C1 segment of cervical spinal cord (tissue), 14 donors: ENCODE data around the gene DGCR2.
A peak's percentile ranks its signal among the peaks of the same experiment; 100 is the strongest.
"Not testable (repeated sequence)": the region's sequence is repeated elsewhere in the genome, so short reads cannot be mapped to it uniquely, and the experiment has no call there.

Source experiments
- DNase-seq, 14 donors: peaks; one replicate each; lab custom pipeline; 2025; lab: John Stamatoyannopoulos, UW

DGCR2 gene

DNA sequence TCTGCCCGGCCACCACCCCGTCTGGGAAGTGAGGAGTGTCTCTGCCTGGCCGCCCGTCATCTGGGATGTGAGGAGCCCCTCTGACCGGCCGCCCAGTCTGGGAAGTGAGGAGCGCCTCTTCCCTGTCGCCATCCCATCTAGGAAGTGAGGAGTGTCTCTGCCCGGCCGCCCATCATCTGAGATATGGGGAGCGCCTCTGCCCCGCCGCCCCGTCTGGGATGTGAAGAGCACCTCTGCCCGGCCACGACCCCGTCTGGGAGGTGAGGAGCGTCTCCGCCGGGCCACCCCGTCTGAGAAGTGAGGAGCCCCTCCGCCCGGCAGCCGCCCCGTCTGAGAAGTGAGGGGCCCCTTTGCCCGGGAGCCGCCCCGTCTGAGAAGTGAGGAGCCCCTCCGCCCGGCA is 38.1 kb downstream of the DGCR2 start:
- DNase-seq: not testable (repeated sequence)

DNA sequence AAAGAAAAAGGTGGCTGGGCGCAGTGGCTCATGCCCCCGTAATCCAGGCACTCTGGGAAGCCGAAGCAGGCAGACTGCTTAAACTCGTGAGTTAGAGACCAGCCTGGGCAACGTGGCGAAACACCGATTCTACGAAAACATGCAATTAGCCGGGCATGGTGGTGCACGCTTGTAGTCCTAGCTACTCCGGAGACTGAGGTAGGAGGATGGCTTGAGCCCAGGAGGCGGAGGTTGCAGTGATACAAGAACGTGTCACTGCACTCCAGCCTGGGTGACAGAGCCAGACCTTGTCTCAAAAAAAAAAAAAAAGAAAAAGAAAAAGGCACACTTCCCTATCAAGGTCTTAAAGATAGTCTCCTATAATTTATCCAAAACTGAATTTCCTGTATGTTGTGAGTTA is 39.4 kb downstream of the DGCR2 start:
- no peak for DNase-seq

DNA sequence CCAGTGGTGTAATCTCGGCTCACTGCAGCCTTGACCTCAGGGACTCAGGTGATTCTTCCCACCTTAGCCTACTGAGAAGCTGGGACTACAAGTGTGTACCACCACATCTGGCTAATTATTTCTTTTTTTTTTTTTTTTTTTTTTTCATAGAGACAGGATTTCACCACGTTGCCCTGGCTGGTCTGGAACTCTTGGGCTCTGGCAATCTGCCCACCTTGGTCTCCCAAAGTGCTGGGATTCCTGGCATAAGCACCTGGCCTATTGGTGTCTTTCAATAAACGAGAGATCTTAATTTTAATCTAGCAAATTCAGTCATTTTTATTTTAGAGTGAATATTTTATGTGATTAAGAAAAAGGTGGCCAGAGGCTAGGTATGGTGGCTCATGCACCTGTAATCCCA is 40.1 kb downstream of the DGCR2 start:
- no peak for DNase-seq

DNA sequence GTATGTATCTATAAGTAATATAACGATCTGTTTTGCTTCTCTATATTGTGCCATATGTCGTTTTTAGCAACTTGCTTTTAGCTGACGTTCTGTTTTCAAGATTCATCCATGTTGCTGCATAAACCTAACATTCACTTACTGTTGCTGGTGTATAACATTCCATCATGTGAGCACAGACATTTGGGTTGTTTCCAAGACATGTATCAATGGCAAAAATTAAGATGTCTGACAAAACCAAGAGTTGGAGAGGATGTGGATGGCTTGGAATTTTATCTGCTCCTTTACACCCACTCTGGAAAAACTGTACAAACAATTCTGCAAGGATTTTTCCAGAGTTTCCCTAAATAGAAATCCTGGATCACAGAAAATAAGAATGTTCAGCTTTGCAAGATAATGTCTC is 40.9 kb downstream of the DGCR2 start:
- DNase-seq: no peak

DNA sequence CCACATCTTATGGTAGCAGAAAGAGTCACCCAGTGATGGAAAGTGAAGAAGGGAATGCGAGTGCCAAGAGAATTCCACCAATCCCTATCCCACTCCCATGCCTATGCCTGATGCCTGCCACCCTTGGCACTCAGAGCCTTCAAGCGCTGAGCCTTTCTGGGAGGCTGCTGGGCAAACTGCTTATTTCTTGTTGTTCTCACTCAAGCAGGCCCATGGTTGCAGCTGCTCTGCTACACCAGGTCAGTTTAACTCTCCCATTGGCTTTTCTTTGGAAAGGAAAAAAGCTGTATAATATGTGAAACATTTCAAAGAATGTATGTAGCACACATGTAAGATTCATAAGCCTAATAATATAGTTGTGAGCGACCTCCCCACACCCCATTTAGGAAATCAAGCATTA is 41.4 kb downstream of the DGCR2 start:
- no peak for DNase-seq

DNA sequence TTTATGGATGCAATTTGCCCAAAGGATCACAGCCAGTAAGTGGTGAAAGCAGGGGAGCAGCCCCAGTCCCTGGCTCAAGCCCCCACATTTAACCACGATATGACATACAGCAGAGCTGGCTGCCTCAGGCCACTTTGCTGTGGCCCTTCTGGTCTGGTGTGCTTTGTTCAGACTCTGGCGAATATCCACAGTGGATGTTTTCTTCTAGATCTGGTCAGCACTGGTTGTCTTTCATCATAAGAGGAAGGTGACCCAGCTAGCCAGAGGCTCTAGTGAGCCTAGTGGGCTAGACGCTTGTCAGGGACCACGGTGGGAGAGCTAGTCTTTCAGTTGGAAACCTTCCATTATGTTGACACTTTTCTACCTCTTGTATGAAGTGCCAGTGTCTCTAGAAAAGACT is 42.5 kb downstream of the DGCR2 start:
- no peak for DNase-seq

DNA sequence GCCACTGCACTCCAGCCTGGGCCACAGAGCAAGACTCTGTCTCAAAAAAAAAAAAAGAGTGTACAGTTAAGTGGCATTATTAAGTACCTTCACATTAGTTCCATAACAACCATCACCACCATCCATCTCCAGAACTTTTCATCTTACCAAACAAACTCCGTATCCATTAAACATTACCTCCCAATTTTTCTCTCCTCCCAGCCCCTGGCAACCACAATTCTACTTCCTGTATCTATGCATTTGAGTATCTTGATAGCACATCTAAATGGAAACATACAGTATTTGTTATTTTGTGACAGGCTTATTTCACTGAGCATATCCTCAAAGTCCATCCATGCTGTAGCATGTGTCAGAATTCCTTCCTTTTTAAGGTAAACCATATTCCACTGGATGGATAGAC is 46.8 kb downstream of the DGCR2 start:
- DNase-seq: no peak

DNA sequence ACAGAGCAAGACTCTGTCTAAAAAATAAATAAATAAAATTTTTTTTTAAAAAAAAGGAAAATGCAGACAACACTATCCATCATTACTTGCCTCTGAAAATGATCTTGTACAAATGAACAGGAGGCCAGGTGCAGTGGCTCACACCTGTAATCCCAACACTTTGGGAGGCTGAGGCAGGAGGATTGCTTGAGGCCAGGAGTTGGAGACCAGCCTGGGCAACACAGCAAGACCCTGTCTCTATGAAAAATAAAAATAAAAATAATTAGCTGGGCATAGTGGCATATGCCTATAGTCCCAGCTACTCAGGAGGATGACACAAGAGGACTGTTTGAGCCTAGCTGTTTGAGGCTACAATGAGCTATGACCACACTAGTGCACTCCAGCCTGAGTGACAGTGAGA is 49.4 kb downstream of the DGCR2 start:
- DNase-seq: not testable (repeated sequence)

DNA sequence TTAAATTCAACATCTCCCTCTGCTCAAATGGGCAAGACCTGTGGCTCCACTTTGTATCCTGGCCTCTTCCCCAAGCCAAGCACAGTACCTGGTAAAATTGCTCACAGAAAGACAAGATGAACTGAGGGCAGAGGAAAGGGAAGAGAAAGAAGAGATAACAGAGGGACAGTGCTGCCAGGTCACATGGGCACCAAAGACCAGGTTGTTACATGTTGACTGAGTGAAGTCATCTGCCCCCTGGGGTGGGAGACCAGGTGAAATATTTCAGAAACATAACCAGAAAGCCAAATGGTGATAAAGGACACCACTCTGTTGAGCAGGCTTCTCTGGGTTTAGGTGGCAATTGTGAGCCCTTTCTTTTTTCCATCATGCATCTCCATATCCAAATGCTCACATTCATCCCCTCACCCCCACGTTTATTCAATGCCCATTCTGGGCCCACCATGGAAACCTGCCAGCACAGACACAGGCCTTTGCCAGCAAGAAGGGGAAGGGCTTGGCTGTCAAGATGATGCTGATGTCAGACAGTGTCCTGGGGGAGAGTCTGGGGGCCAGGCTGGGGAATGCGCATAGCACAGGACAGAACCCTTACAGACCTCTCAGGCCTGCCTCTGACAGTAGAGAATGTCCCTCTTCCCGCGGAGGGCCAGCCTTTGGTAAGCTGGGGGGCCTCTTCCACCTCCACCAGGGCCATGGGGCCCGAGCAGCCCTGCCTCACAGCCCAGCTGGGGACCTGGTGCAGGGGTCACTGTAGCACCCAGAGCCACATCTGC is 51.6 kb downstream of the DGCR2 start:
- DNase-seq: peak in 1 of 14 donors; percentile 22

DNA sequence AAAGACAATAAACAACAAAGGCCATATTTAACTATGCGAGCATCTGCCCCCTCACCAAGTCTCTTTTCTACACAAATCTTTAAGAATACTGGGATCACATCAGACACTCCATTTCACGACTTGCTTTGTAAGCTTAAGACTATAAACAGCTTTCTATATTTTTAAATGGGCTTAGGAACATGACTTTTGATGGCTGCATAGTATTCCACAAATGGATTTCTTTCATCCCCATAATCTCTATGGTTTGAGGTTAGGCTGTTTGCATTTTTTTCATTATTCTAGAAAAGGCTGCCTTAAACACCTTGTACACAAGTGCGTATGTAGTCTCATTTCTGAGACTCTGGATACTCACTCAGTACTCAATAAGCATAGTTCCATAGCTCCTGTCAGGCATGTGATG is 52.8 kb downstream of the DGCR2 start:
- DNase-seq: no peak

DNA sequence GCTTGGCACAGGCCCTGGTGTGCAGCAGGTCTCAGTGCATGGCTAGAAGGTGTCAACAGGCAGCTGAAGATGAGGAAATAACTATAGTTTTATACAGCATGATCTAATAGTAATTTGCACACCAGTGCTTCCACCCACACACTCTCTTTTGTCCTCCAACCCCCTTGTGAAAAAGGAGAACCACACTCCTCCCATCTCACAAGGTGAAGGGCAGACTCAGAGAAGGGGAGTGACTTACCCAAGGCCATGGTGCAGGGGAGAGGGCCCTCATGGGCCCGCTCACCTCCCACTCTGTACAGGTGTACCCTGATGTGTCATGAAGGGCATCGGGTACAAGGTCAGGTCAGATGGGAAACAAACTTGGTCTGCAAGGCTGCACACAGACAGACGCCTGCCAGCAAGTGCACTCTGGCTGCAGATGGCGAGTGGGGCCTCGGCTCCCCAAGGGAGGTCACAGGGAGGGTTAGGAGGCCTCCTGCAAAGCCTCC is 53.4 kb downstream of the DGCR2 start:
- no peak for DNase-seq

DNA sequence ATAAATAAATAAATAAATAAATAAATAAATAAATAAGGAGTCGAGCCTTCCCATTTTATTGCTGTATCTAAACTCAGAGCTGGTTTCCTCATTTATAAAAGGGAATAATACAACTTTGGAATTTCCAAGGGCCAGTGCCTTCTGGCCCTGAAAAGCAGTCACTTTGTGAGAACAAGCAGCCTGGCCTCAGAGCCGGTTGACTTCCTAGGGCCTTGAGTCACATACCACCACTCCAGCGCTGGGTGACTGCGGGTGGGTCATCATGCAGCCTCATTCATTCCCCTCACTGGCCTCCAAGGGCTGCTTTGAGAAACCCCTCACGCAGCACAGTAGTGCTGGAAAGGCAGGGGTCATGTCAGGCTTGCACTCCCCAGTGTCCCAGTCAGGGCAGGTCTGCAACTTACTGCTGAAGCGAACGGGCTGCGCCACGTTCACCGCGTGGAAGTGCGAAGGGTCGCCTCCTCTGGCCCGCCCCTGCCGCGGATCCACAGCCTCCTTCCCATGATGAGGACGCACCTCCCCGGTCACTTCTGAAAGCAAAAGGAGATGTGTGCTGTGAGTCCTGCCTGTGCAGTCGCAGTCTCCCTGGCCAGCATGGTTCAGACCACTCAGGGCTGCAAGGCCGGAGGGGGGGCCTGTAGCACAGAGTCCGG is 54.4 kb downstream of the DGCR2 start:
- no peak for DNase-seq

DNA sequence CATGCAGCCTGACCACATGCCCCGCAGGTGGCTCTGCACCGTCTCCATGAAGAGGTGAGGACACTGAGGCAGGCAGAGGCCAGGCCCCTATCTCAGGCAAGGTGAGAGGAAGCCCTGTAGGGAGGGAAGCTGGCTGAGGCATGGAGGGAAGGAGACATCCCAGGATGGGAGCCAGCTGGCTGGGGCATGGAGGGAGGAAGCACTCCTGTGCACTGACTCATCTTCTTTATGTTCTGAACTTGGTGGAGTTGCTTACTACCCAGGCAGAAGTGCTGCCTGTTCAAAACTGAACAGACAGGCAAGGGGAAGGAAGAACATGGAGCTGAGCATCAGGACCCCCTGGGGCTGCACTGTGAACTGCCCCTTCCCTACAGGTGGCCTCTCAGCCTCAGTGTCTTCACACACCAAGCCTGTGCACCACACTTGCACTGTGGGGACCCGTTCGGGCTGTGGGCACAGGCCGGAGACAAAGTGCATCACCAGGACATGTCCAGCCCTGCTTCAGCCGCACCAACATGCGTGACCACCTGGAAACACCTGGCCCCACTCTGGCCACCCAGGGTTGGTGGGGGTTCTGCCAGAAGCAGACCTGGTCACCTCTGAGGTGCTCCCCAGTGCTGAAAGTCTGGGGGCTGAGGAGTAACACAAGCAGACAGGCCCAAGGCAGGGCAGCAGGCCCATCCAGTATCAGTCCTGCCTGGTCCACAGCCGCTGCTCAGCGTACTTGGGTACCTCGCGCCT is 55.5 kb downstream of the DGCR2 start:
- no peak for DNase-seq

DNA sequence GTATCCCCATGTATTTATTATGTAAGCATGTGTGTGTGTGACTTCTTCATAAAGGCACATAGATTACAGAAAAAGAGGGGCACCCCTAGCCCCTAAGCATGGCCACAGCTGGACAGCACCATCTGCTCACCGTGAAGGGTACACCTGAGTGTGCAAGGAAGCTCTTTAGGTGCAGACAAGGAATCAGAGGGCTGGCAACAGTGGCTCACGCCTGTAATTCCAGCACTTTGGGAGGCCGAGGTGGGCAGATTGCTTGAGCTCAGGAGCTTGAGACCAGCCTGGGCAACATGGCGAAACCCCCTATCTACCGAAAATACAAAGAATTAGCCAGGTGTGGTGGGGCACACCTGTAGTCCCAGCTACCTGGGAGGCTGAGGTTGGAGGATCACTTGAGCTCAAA is 56.3 kb downstream of the DGCR2 start:
- no peak for DNase-seq

DNA sequence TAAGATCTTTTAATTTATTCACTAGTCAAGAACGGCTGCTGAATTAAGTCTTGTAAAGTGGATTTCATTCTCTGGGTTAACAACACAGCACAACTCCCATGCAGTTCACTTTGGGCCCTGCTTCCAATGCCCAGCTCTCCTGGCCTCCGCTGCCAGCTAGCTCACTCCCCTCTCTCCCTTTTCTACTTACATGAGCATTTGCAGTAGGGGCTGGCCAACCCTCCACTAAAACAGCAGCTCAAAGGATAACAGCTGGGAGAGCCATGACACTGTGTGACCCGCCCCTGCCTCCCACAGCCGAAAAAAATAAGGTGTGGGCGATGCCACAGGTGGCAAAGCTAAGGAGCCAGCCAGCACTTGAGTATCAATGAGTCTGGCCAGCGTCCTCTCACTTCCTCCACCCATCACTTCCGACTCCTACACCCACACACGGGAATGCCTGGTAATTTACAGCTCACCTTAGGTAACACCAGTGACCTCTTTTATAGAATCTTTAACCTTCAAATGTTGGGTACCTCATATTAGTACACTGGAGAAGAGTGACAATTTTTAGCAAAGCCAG is 56.8 kb downstream of the DGCR2 start:
- DNase-seq: no peak

DNA sequence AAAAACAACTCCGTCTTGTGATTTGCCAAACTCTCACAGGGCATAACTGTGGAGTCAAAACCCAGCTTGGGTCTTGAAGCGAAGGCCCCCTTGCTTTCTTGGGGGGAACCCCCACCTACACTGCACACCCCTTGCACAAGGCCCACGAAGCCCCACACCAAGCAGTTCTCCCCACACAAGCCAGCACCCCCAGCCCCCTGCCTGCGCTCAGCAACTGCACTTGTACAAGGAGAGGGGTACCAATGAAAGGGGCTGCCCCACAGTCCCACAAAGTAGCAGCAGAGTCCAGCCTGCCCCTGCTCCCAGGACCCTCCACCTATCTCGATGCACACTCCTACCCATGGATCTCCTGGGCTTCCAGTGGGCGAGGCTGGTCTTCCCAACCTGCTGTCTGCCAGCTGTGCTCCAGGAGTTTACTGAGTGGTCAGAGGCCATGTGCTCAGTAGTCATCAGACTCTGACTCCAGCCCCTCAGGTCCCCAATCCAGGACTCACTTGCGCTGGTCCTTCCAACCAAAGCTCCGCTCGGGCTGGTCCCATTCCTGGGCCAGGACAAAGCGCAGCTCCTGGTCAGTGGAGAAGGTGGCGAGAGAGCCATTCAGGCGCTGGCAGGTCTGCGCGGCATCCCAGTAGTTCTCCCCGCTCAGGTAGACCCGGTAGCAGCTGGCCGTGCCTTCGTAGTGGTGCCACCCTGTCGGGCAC is 57.7 kb downstream of the DGCR2 start:
- no peak for DNase-seq

DNA sequence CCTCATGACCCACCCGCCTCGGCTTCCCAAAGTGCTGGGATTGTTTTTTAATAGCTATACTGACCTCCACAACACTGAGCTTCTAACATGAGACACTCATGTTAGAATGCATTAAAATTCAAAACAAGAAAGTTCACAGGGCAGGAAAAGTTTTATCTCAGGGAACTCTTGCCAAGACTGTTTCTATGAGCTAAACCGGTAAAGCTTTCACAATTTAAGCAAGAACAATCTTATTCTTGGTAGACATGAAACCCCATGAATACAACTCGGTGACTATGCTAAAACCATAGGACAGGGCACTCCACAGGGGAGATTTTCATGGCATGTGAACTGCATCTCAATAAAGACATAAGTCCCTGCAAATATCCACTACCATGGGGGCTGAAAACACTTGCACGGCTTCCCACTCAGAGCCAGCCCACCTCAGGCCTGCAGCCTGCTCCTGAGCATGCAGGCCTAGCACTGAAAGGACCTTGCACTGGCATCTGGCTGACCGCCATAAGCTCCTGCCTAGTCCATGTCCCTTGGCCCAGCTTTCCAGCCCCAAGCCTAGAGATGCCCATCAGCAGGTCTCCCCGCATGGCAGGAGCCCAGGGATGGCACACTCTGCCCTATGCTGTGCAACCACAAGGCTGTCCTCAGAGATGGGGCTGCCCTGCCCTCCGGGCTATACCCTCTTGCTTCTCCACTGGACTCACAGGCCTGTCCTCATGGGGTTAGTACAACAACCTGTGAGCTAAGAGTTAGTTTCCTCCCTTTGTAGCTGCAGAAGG is 58.4 kb downstream of the DGCR2 start:
- peak in 1 of 14 donors; percentile 11 for DNase-seq

DNA sequence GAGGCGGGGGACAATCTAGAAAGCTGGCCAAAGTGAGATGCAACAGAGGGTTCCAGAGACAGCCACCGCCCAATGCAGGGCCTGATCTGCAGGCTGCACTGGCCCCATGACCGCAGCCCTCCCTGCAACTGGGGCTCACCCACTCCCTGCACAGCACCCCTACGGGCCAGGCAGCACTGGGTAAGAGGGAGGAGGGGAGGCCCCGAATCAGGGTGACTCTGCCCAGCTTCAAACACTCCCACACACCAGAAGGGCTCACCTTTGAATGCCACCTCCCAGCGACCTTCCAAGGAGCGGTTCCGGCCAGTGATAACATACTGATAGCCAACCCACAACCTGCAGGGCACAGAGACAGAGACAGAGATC is 59.3 kb downstream of the DGCR2 start:
- no peak for DNase-seq

DNA sequence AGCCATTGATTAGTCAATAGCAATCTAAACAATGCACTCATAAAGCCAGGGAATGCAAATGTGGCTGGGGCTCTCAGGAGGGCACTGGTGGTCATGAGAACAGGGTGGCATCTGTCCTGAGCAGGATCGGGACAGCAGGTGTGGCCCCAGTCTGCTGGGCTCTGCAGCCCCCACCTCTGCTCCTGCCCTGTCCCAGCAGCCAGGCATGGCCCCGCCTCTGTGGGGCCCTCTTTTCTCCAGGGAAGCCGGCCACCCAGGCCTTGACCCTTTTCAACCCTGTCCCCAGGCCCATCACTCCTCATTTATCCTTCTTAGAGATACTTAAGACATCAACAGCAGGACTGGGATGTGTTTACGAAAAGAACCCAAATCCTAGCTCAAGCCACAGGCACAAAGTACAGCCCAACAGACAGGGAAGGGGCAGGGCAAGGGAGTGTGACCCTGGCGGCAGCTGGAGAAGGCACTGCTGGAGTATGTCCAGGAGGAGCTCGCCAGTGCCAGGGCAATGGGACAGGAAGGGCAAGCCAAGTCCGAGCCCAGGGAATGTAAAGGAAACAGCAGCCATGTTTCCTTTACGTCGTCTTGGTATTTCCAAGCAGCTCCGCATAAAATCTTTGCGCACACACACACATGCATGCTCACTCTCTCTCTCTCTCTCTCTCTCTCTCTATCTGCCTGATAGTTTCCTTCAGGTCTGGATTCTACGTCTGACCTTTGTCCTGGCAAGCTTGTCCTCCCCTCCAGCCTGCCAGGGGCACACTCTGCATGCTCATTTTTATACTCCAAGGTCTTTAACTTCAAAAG is 59.9 kb downstream of the DGCR2 start:
- no peak for DNase-seq
